HepG2 (cell line): ENCODE measurements around the gene LYPLA2. TPM values are rescaled to one million over a fixed set of nuclear protein-coding genes. Genes with fewer than 3 reads are reported as not detected.

Experiments
- ATAC-seq: fragments of 200-7000 bp; cut with Tn5 transposase; 3 replicates; pipeline ENCODE4 v1.9.1; 2020; ENCODE audit warnings: mild to moderate bottlenecking, moderate library complexity
- BruUV-seq: library from RNA; stranded (reverse); fragments of 400-500 nt; replicated peaks from 2 replicates; lab custom pipeline; 2021; lab: Mats Ljungman, UMichigan
- CTCF ChIA-PET: fragments of 300-600 bp; formaldehyde crosslinking; extraction: SDS; loops from one replicate; lab custom pipeline; 2021; ENCODE audit warnings: low total read pairs, inconsistent platforms, low intra/inter-chr PET ratio; lab: Yijun Ruan, JAX
- POLR2A ChIA-PET: fragments of 350-600 bp; sonication (Branson Sonifier 250); formaldehyde crosslinking; loops from one replicate; lab custom pipeline; 2020; ENCODE audit warnings: antibody characterized with exemption, inconsistent platforms; lab: Yijun Ruan, JAX
- DNase-seq: peaks from one replicate; pipeline ENCODE4 v3.0.0-alpha.2; 2015; ENCODE audit warnings: low spot score
- FAIRE-seq: peaks from 3 replicates; lab custom pipeline; 2011; peaks lifted over from hg19 to GRCh38; lab: Jason Lieb, UNC
- H2AFZ ChIP-seq: one replicate; pipeline ENCODE4 v1.6.1; 2011; ENCODE audit warnings: low read length, inconsistent platforms
- H3K27ac ChIP-seq: fragments of 300-600 bp; 3 replicates; pipeline ENCODE4 v1.8.0; 2011; ENCODE audit warnings: mixed run types, mild to moderate bottlenecking, mixed read lengths, low read length, inconsistent platforms; ENCODE audit not compliant: insufficient read depth; ENCODE audit errors: extremely low read length
- H3K27me3 ChIP-seq, 2 experiments: fragments of 200-600 bp in 1 of 2; 2 replicates in 1 of 2; 3 replicates in 1 of 2; pipeline versions ENCODE4 v1.6.0 to v1.8.0; 2011; ENCODE audit warnings: low read length in 2 of 2, mild to moderate bottlenecking in 2 of 2, moderate library complexity in 2 of 2, inconsistent platforms in 1 of 2; ENCODE audit not compliant: insufficient read depth in 2 of 2, control insufficient read depth in 1 of 2
- H3K36me3 ChIP-seq, 2 experiments: fragments of 200-600 bp in 1 of 2; replicated peaks in 1 of 2; 2 replicates in 1 of 2; 3 replicates in 1 of 2; pipeline versions ENCODE4 v1.5.1 to v1.8.0; 2011; ENCODE audit warnings: low read length in 2 of 2, inconsistent platforms in 1 of 2; ENCODE audit not compliant: insufficient read depth in 2 of 2, control insufficient read depth in 1 of 2
- H3K4me1 ChIP-seq: 2 replicates; pipeline ENCODE4 v1.5.1; 2012; ENCODE audit warnings: low read length, inconsistent platforms; ENCODE audit not compliant: insufficient read depth
- H3K4me2 ChIP-seq: 2 replicates; pipeline ENCODE4 v1.6.0; 2011; ENCODE audit warnings: low read depth, low read length, inconsistent platforms
- H3K4me3 ChIP-seq, 3 experiments: fragments of 200-600 bp in 1 of 3; sonication (generic), shearing (Covaris generic) in 1 of 3; replicated peaks in 1 of 3; 2 replicates each; pipeline ENCODE4 v1.5.1; 2011 to 2016; ENCODE audit warnings: low read length in 3 of 3, inconsistent platforms in 2 of 3, low read depth in 2 of 3, mild to moderate bottlenecking in 2 of 3, control low read depth in 1 of 3, mixed read lengths in 1 of 3; ENCODE audit not compliant: insufficient read depth in 1 of 3
- H3K79me2 ChIP-seq: one replicate; pipeline ENCODE4 v1.6.1; 2011; ENCODE audit warnings: low read length, inconsistent platforms; ENCODE audit not compliant: insufficient read depth
- H3K9ac ChIP-seq: 2 replicates; pipeline ENCODE4 v1.6.0; 2011; ENCODE audit warnings: mild to moderate bottlenecking, low read depth, low read length, inconsistent platforms; ENCODE audit not compliant: insufficient read depth
- H3K9me3 ChIP-seq: 2 replicates; pipeline ENCODE4 v1.5.1; 2012; ENCODE audit warnings: mild to moderate bottlenecking, low read length
- H4K20me1 ChIP-seq: 2 replicates; pipeline ENCODE4 v1.6.0; 2011; ENCODE audit warnings: inconsistent platforms, mild to moderate bottlenecking, low read length, moderate library complexity; ENCODE audit not compliant: insufficient read depth
- DRAP1 ChIP-seq: IDR thresholded peaks from 2 replicates; pipeline ENCODE4 v1.6.1; 2016; ENCODE audit warnings: missing genetic modification reagents, missing compliant biosample characterization
- HBP1 ChIP-seq: IDR thresholded peaks from 2 replicates; pipeline ENCODE4 v1.6.1; 2016; ENCODE audit warnings: low read depth, control low read depth
- IKZF4 ChIP-seq: sonication (generic); formaldehyde crosslinking; IDR thresholded peaks from 2 replicates; pipeline ENCODE4 v1.5.1; 2020; ENCODE audit warnings: borderline replicate concordance, mild to moderate bottlenecking, low read depth, missing genetic modification reagents; ENCODE audit errors: not compliant biosample characterization
- NFE2L2 ChIP-seq: fragments of 150-350 bp; IDR thresholded peaks from 2 replicates; pipeline ENCODE4 v1.6.1; 2014; ENCODE audit warnings: low read length
- THAP8 ChIP-seq: sonication (generic); formaldehyde crosslinking; IDR thresholded peaks from 2 replicates; pipeline ENCODE4 v1.5.1; 2020; ENCODE audit warnings: missing genetic modification reagents, mild to moderate bottlenecking, borderline replicate concordance
- ZBTB38 ChIP-seq: sonication (generic); formaldehyde crosslinking; IDR thresholded peaks from 2 replicates; pipeline ENCODE4 v1.5.1; 2020; ENCODE audit warnings: mild to moderate bottlenecking, missing genetic modification reagents
- ZNF281 ChIP-seq: sonication (generic); formaldehyde crosslinking; IDR thresholded peaks from 2 replicates; pipeline ENCODE4 v1.4.0; 2020; ENCODE audit warnings: missing genetic modification reagents, borderline replicate concordance
- ZNF30 ChIP-seq: sonication (generic); formaldehyde crosslinking; IDR thresholded peaks from 2 replicates; pipeline ENCODE4 v1.5.0; 2020; ENCODE audit warnings: mild to moderate bottlenecking, missing genetic modification reagents
- ZNF460 ChIP-seq: sonication (generic); formaldehyde crosslinking; IDR thresholded peaks from 2 replicates; pipeline ENCODE4 v1.5.1; 2020; ENCODE audit warnings: missing genetic modification reagents, mild to moderate bottlenecking, borderline replicate concordance
- WGBS: methylation state at CpG from one replicate; pipeline ENCODE4 v1.1.6; 2017; ENCODE audit warnings: low lambda C conversion rate; 5-methylcytosine and 5-hydroxymethylcytosine counted together
- in situ Hi-C: cut with HindIII; loops from 2 replicates; pipeline ENCODE4 v1.10.0; 2017; ENCODE audit warnings: low pct_unique_long_range_greater_than_20kb; ENCODE audit not compliant: extremely low pct_ligation_motif_present
- intact Hi-C: fragments of 100-400 bp; cut with micrococcal nuclease; formaldehyde crosslinking; loops from one replicate; pipeline ENCODE4 v1.10.0; 2022; ENCODE audit not compliant: unreplicated experiment
- polyA plus RNA-seq, 8 experiments: library from polyadenylated mRNA; depleted of rRNA in 3 of 8; stranded (reverse) in 7 of 8; unstranded in 1 of 8; fragments of >200 nt; fragmentation: Illumina TruSeq in 4 of 8; extraction: Trizol in 4 of 8; gene quantifications; 2 replicates each; pipeline versions ENCODE4 v1.2.1 to v1.2.3, GENCODE V29; 2011 to 2016; ENCODE audit warnings: low read depth in 4 of 8, missing spikeins in 1 of 8, mixed read lengths in 1 of 8; ENCODE audit not compliant: insufficient read depth in 1 of 8
- total RNA-seq, 5 experiments: library from RNA; depleted of rRNA; stranded (reverse); fragments of >200 nt; fragmentation: Illumina TruSeq; extraction: Trizol; gene quantifications; 2 replicates each; pipeline ENCODE4 v1.2.3, GENCODE V29; 2016; ENCODE audit warnings: low read depth in 1 of 5

Gene LYPLA2
- total and polyA plus RNA-seq, 2 of the 13 experiments (the other 11 are each of a cell fraction or from before 2014, with no cell fraction given): 72.1 to 73.2 TPM

GRCh38 chr1:23825076-23825761, 34.3 kb downstream of the LYPLA2 start, which contains the start of gene HMGCL (continued):
- TF ChIP-seq ZNF30 (CRISPR knock-in tag) (0 out of 2 replicates have a peak, but pooled peaks have one; percentile 20), NFE2L2 (no peak), ZNF281 (CRISPR knock-in tag) (peak; percentile 21; the same call in 1 of the 2 replicates), THAP8 (CRISPR knock-in tag) (no peak), IKZF4 (peak; percentile 79)

- no peak for FAIRE-seq
- BruUV-seq: no TSS peak
- in situ Hi-C loops: no loop called here
- Histone ChIP-seq H3K4me3 (peak overlapping the region; percentile 90 to 100 (median 99)), H3K36me3 (no peaks in the 10 kb centered on the region), H3K4me1 (peaks cover 31% of the 10 kb centered on the region), H3K79me2 (peaks cover 14% of the 10 kb centered on the region), H3K9ac (peak overlapping the region; percentile 100), H3K4me2 (peak overlapping the region; percentile 89), H4K20me1 (no peaks in the 10 kb centered on the region), H3K9me3 (no peaks in the 10 kb centered on the region), H3K27ac (peak overlapping the region; percentile 99), H2AFZ (peak overlapping the region; percentile 84), H3K27me3 (no peaks in the 10 kb centered on the region; a peak in 1 of 5 replicates)
- intact Hi-C loops: no loop called here
- DNase-seq: no peak
- POLR2A ChIA-PET: interaction anchor here (0.6 to 5.2 kb wide), 23 partner anchors 13 to 482 kb away, joined by 3 to 71 read pairs (median 4); partner anchors contain the start of genes GALE, HNRNPR, LYPLA2 and PITHD1
- 0 out of 3 replicates have a peak, but pooled peaks have one; percentile 19 for ATAC-seq
- TF ChIP-seq IKZF4: no peak
- TF ChIP-seq ZBTB38: peak; percentile 41; the same call in 1 of the 2 replicates
- TF ChIP-seq ZNF460 (CRISPR knock-in tag): peak; percentile 47; the same call in 1 of the 2 replicates
- no peak for TF ChIP-seq HBP1 (CRISPR knock-in tag)
- no peak for TF ChIP-seq DRAP1 (CRISPR knock-in tag)
- CTCF ChIA-PET: no interaction called here
- WGBS: 29% methylated on average over 24 of the region's 24 CpGs
These were observed 35.0 kb downstream of the LYPLA2 start for GRCh38 chr1:23825762-23826522.
